ENCODE data around the gene SLC41A3. TPM values are rescaled to one million over a fixed set of nuclear protein-coding genes. Genes with fewer than 3 reads are reported as not detected.

The SLC41A3 gene
- total RNA-seq, 4 donors from 2014 or later: 22.7 to 41.5 (median 29.1) TPM

DNA sequence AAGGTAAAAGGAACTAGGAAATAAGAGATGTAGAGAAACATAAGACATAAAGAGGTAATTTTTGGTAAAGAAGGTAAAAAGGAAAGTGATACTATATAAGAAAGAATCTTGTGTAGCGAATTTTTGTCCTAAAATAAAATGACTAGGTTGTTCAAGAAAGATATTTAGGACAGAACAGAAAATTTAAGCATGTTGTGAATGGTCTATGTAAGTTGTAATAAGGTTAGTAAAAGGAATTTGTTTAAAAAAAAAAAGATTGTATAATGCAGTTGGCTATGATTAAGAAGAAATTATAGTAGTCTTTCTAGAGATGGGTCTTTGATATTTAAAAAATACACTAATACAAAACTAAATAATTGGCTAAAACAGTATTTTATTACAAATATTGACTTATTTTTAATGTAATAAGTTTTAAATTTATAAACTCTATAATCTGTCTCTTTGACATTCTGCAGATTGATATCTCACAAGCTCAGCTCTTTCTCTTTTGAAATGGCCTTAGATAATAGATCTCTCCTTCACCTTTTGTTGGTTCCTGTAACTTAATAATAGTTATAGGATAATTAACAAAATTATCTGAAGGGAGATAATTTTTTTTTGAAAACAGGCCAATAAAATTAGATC, 3.7 kb upstream of the SLC41A3 start:
- H3K9me3 ChIP-seq: no peaks in the 10 kb centered on the region
- in situ Hi-C loops (cut with MboI; ENCODE audit: low pct_ligation_motif_present in 1 of 4, low pct_unique_long_range_greater_than_20kb in 1 of 4, low sequenced_read_pairs in 3 of 4) (no loop called here), intact Hi-C loops (cut with DNase I; ENCODE audit: low total_unique reads) (loop anchor here (10.0 kb wide), 1 partner anchor 93 kb away; no protein-coding TSS in a partner anchor)

DNA sequence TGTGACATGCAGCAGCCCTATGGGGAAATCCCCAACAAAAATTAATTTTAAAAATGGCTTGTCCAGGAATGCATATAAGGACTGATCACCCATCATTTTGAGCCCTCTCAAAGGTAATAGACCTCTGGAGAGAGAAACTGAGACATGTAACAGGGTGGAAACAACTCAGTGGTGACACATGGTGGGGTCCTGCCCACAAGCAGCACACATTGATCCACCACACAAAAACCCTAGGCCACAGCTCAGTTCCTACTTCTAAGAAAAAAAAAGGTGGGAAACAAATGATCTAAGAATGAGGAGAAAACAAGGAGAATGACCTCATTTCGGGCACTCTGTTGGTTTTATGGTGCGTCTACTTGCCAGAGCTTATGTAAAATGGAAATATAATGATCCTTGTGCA, 1.9 kb upstream of the SLC41A3 start:
- TF ChIP-seq, protein P1, sequence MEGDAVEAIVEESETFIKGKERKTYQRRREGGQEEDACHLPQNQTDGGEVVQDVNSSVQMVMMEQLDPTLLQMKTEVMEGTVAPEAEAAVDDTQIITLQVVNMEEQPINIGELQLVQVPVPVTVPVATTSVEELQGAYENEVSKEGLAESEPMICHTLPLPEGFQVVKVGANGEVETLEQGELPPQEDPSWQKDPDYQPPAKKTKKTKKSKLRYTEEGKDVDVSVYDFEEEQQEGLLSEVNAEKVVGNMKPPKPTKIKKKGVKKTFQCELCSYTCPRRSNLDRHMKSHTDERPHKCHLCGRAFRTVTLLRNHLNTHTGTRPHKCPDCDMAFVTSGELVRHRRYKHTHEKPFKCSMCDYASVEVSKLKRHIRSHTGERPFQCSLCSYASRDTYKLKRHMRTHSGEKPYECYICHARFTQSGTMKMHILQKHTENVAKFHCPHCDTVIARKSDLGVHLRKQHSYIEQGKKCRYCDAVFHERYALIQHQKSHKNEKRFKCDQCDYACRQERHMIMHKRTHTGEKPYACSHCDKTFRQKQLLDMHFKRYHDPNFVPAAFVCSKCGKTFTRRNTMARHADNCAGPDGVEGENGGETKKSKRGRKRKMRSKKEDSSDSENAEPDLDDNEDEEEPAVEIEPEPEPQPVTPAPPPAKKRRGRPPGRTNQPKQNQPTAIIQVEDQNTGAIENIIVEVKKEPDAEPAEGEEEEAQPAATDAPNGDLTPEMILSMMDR (IDR thresholded peaks at IDR 0.05): no peak
- no peak for TF ChIP-seq EP300 (IDR thresholded peaks at IDR 0.05; ENCODE audit: low read depth)
- TF ChIP-seq POLR2A (IDR thresholded peaks at IDR 0.05): no peak
- no peak for TF ChIP-seq POLR2AphosphoS5 (IDR thresholded peaks at IDR 0.05)
- Histone ChIP-seq H3K27me3 (no peaks in the 10 kb centered on the region), H3K4me1 (peaks cover 5 to 14% (median 7%) of the 10 kb centered on the region in 4 donors), H3K9me3 (no peaks in the 10 kb centered on the region), H3K27ac (no peak overlapping the region), H3K36me3 (no peaks in the 10 kb centered on the region), H3K4me3 (no peak overlapping the region)
- intact Hi-C loops (cut with DNase I; ENCODE audit: low total_unique reads) (loop anchor here (10.0 kb wide), 1 partner anchor 91 kb away; no protein-coding TSS in a partner anchor), in situ Hi-C loops (cut with MboI; ENCODE audit: low pct_ligation_motif_present in 1 of 4, low pct_unique_long_range_greater_than_20kb in 1 of 4, low sequenced_read_pairs in 3 of 4) (no loop called here)
- 65 to 87% methylated on average over 2 of the region's 2 CpGs for WGBS, 2 donors (ENCODE audit: low coverage in 1 of 2)
- DNase-seq: no peak

More for the DNA sequence above, 3.7 kb upstream of the SLC41A3 start:
- WGBS, 2 donors (ENCODE audit: low coverage in 1 of 2): 87 to 88% methylated on average over 1 of the region's 1 CpG
- Histone ChIP-seq H3K36me3 (no peaks in the 10 kb centered on the region), H3K27me3 (no peaks in the 10 kb centered on the region), H3K4me3 (no peak overlapping the region), H3K27ac (no peak overlapping the region), H3K4me1 (peaks cover 5 to 14% (median 7%) of the 10 kb centered on the region in 4 donors)
- no peak for DNase-seq
- TF ChIP-seq POLR2AphosphoS5 (IDR thresholded peaks at IDR 0.05): no peak
- no peak for TF ChIP-seq POLR2A (IDR thresholded peaks at IDR 0.05)
- TF ChIP-seq, protein P1 (IDR thresholded peaks at IDR 0.05): no peak
- no peak for TF ChIP-seq EP300 (IDR thresholded peaks at IDR 0.05; ENCODE audit: low read depth)

DNA sequence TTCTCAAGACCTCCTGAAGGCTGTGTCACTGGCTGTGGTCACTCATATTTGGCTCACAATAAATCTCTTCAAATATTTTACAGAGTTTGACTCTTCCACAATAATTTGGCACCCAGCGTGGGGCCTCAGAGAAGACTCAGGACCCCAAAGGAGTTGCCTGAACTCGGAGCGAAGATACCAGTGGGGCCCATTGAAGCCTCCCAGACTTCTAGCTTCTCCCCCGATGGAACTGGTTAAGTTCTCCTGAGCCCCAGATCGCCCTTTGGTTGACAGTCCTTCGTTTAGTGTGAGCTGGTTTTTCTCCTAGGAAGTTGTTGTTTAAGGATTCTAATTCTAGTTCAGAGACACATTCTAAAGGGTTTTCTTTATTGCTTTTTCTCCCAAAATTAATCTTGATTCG, 1.4 kb upstream of the SLC41A3 start:
- no peak for TF ChIP-seq POLR2A (IDR thresholded peaks at IDR 0.05)
- TF ChIP-seq EP300 (IDR thresholded peaks at IDR 0.05; ENCODE audit: low read depth): no peak
- TF ChIP-seq, protein P1 (IDR thresholded peaks at IDR 0.05): no peak
- no peak for TF ChIP-seq POLR2AphosphoS5 (IDR thresholded peaks at IDR 0.05)
- Histone ChIP-seq H3K27ac (no peak overlapping the region), H3K4me1 (peaks cover 5 to 14% (median 7%) of the 10 kb centered on the region in 4 donors), H3K9me3 (no peaks in the 10 kb centered on the region), H3K4me3 (no peak overlapping the region), H3K36me3 (no peaks in the 10 kb centered on the region), H3K27me3 (no peaks in the 10 kb centered on the region)
- in situ Hi-C loops (cut with MboI; ENCODE audit: low pct_ligation_motif_present in 1 of 4, low pct_unique_long_range_greater_than_20kb in 1 of 4, low sequenced_read_pairs in 3 of 4) (no loop called here), intact Hi-C loops (cut with DNase I; ENCODE audit: low total_unique reads) (loop anchor here (10.0 kb wide), 1 partner anchor 90 kb away; no protein-coding TSS in a partner anchor)
- DNase-seq: no peak
- 83 to 96% methylated on average over 1 to 7 of the region's 7 CpGs for WGBS, 2 donors (ENCODE audit: low coverage in 1 of 2)

DNA sequence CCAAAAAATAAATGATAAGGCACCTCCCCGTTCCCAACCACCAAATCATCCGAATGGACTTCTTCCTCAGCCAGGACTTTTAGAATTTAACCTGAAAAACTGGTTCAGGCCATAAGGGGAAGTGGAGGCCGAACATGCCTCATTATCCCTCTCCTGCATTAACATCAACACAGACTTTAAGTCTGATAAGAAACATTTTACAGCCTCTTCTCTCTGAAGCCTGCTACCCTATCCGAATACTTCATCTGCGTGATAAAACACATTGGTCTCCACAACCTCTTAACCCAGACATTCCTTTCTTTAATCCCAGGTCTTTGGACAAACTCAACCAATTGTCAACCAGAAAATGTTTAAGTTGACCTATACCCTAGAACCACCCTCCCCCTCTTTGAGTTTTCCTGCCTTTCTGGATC, 850 bp upstream of the SLC41A3 start:
- no peak for TF ChIP-seq EP300 (IDR thresholded peaks at IDR 0.05; ENCODE audit: low read depth)
- no peak for TF ChIP-seq POLR2AphosphoS5 (IDR thresholded peaks at IDR 0.05)
- TF ChIP-seq, protein P1 (IDR thresholded peaks at IDR 0.05): no peak
- TF ChIP-seq POLR2A (IDR thresholded peaks at IDR 0.05): no peak
- Histone ChIP-seq H3K27me3 (no peaks in the 10 kb centered on the region), H3K36me3 (no peaks in the 10 kb centered on the region), H3K4me1 (peaks cover 5 to 14% (median 7%) of the 10 kb centered on the region in 4 donors), H3K9me3 (no peaks in the 10 kb centered on the region), H3K27ac (peak overlapping the region; percentile 89 to 94 (median 91)), H3K4me3 (peak overlapping the region in 3 of 4 donors; percentile 65 to 94 (median 67))
- intact Hi-C loops (cut with DNase I; ENCODE audit: low total_unique reads) (loop anchor here (10.0 kb wide), 1 partner anchor 90 kb away; no protein-coding TSS in a partner anchor), in situ Hi-C loops (cut with MboI; ENCODE audit: low pct_ligation_motif_present in 1 of 4, low pct_unique_long_range_greater_than_20kb in 1 of 4, low sequenced_read_pairs in 3 of 4) (no loop called here)
- DNase-seq: no peak
- WGBS, 2 donors (ENCODE audit: low coverage in 1 of 2): 40 to 61% methylated on average over 1 to 5 of the region's 5 CpGs

Measured in transverse colon (tissue), 4 donors.